ENCODE measurements around the gene PPM1N. TPM values are rescaled to one million over a fixed set of nuclear protein-coding genes. Genes with fewer than 3 reads are reported as not detected.

PPM1N gene
- total RNA-seq, 2 experiments from 2014 or later, result 3.7 to 4.2 TPM

- DNase-seq, result peak; percentile 52
- intact Hi-C loops (cut with micrococcal nuclease), result loop anchor here (1.0 to 10.0 kb wide), 2 partner anchors 39 to 53 kb away; partner anchors contain the start of gene ERCC1
These were observed 20.4 kb upstream of the PPM1N start for GRCh38 chr19:45477713-45478453.

DNA sequence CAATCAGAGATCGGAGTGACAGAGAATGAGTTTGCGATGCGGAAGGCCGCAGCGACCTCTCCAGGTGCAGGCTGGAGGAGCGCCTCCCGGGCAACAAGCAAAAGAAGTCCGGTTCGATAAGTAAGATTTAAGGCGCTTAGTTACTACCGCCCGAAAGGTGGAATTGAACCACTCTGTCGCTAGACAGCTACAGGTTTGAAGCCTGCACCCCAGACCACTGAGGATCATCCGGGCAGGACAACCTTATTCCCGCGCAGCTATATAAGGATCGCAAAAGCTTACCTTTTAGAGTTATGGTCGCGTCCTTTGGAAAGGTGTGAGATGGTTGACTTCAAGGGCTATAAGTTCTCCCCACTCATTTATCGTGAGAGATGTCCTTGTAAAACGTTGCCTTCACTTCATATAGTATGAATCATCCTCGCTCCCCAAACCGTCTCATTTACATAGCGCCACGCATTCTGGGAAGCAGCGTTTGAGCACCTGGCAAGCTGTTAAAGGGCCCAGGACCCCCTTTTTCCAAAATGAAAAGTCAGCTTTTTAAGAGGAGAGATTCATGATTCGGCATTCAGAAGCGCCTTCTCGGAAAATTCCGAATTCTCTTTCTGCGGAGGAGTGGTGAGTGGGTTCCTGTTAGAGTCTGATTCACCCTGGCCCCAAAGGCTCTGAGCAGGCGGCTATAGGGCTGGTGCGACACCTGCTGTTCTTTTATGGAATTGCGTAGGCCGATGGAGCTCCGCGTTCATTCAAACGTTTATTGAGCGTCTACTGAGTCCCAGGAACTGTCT, 19.6 kb upstream of the PPM1N start:
- Mint-ChIP-seq H3K36me3 (ENCODE audit: low read depth) (no peaks in the 10 kb centered on the region), H3K9me3 (no peaks in the 10 kb centered on the region), H3K4me3 (peak overlapping the region; percentile 58), H3K27me3 (peaks cover 1% of the 10 kb centered on the region), H3K4me1 (ENCODE audit: low read depth) (peaks cover 18% of the 10 kb centered on the region), H3K27ac (peak overlapping the region; percentile 95)
- intact Hi-C loops (cut with micrococcal nuclease), result loop anchor here (1.0 to 10.0 kb wide), 2 partner anchors 39 to 54 kb away; partner anchors contain the start of gene ERCC1
- peak; percentile 71 for TF ChIP-seq CTCF (IDR thresholded peaks at IDR 0.05)
- ChIA-PET CTCF (interaction anchor here (0.6 to 6.4 kb wide), 46 partner anchors 10 to 400 kb away, joined by 3 to 270 read pairs (median 5); partner anchors contain the start of genes ERCC1, FOSB, GEMIN7 and PPM1N), POLR2A (interaction anchor here (0.7 to 2.6 kb wide), 17 partner anchors 9 to 291 kb away, joined by 3 to 29 read pairs (median 4); partner anchors contain the start of gene FOSB)
- ATAC-seq, result peak; percentile 86
- peak; percentile 96 for DNase-seq

More at GRCh38 chr19:45477713-45478453, 20.4 kb upstream of the PPM1N start:
- peaks cover 1% of the 10 kb centered on the region for H3K36me3 Mint-ChIP-seq (ENCODE audit: low read depth)
- H3K4me1 Mint-ChIP-seq (ENCODE audit: low read depth), result peaks cover 18% of the 10 kb centered on the region
- H3K27ac Mint-ChIP-seq, result peak overlapping the region; percentile 95
- ChIA-PET POLR2A (interaction anchor here (0.6 to 2.6 kb wide), 15 partner anchors 8 to 292 kb away, joined by 3 to 29 read pairs (median 4); partner anchors contain the start of gene FOSB), CTCF (interaction anchor here (0.9 to 6.4 kb wide), 31 partner anchors 8 to 399 kb away, joined by 3 to 270 read pairs (median 6); partner anchors contain the start of genes ERCC1, FOSB, GEMIN7 and PPP1R13L)
- peak; percentile 45 for TF ChIP-seq CTCF (IDR thresholded peaks at IDR 0.05)
- peak; percentile 8 for ATAC-seq
- peaks cover 3% of the 10 kb centered on the region for H3K27me3 Mint-ChIP-seq
- peak overlapping the region; percentile 58 for H3K4me3 Mint-ChIP-seq
- H3K9me3 Mint-ChIP-seq, result no peaks in the 10 kb centered on the region

- intact Hi-C loops (cut with micrococcal nuclease), result no loop called here
- Mint-ChIP-seq H3K27me3 (peaks cover 2% of the 10 kb centered on the region), H3K27ac (no peak overlapping the region), H3K4me3 (no peak overlapping the region), H3K36me3 (ENCODE audit: low read depth) (no peaks in the 10 kb centered on the region), H3K4me1 (ENCODE audit: low read depth) (peaks cover 23% of the 10 kb centered on the region), H3K9me3 (no peaks in the 10 kb centered on the region)
- ATAC-seq (no peak), DNase-seq (no peak)
- no peak for TF ChIP-seq CTCF (IDR thresholded peaks at IDR 0.05)
- POLR2A ChIA-PET, result no interaction called here
- CTCF ChIA-PET, result interaction anchor here (0.9 kb wide), 1 partner anchor 44 kb away, joined by 7 read pairs; no protein-coding TSS in a partner anchor
These were observed 15.2 kb upstream of the PPM1N start for GRCh38 chr19:45483033-45483432.

DNA sequence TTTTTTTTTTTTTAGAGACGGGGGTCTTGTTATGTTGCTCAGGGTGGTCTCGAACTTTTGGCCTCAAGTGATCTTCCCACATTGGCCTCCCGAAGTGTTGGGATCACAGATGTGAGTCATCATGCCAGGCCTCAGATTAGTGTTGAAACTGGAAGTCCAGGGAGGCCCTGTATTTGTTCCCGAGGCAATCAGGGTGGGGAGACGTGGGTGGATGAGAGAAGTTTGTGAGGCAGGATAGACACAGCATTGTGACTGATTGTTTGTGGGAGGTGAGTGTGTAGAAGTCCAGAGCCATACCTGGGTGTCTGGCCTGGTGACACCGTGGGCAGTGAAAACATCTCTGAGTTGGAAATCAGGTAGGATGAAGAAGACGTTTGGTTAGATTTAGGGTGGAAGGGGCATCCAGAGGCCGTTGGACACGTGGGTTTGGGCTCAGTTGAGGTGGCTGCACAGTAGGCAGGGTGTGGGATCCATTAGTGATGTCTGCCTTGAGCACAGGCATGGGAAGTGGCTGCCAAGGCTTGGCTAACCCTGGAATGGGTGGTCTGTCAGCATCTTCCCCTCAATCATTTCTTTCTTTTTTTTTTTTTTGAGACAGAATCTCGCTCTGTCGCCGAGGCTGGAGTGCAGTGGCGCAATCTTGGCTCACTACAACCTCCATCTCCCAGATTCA, 13.8 kb upstream of the PPM1N start:
- no peak for ATAC-seq
- H3K9me3 Mint-ChIP-seq, result no peaks in the 10 kb centered on the region

More for the DNA sequence above, 13.8 kb upstream of the PPM1N start:
- Mint-ChIP-seq H3K27me3 (peaks cover 2% of the 10 kb centered on the region), H3K27ac (no peak overlapping the region), H3K4me3 (no peak overlapping the region), H3K4me1 (ENCODE audit: low read depth) (peaks cover 16% of the 10 kb centered on the region), H3K36me3 (ENCODE audit: low read depth) (no peaks in the 10 kb centered on the region)
- CTCF ChIA-PET, result interaction anchor here (0.7 to 3.0 kb wide), 43 partner anchors 8 to 306 kb away, joined by 3 to 78 read pairs (median 6); partner anchors contain the start of genes BLOC1S3, FOSB, PPM1N and RTN2
- intact Hi-C loops (cut with micrococcal nuclease), result no loop called here
- DNase-seq, result no peak
- POLR2A ChIA-PET, result interaction anchor here (0.6 to 1.5 kb wide), 3 partner anchors 28 to 45 kb away, joined by 3 to 9 read pairs (median 3); no protein-coding TSS in a partner anchor
- no peak for TF ChIP-seq CTCF (IDR thresholded peaks at IDR 0.05)
